Activated naive CD4-positive, alpha-beta T cell treated with anti-CD3 and anti-CD28 coated beads, Interleukin-2, amount 50 U/mL, for 24 hours (primary cell): ENCODE data around the gene NTN1.

Source experiments
- H3K27ac Mint-ChIP-seq: one replicate; pipeline ENCODE4 v1.8.0; 2021; ENCODE audit warnings: mild to moderate bottlenecking, mixed read lengths
- H3K27me3 Mint-ChIP-seq: one replicate; pipeline ENCODE4 v1.8.0; 2021; ENCODE audit warnings: mixed read lengths
- H3K36me3 Mint-ChIP-seq: one replicate; pipeline ENCODE4 v1.8.0; 2021; ENCODE audit warnings: mixed read lengths
- H3K4me1 Mint-ChIP-seq: one replicate; pipeline ENCODE4 v1.8.0; 2021; ENCODE audit warnings: mixed read lengths
- H3K4me3 Mint-ChIP-seq: one replicate; pipeline ENCODE4 v1.8.0; 2021; ENCODE audit warnings: mild to moderate bottlenecking, mixed read lengths
- H3K9me3 Mint-ChIP-seq: one replicate; pipeline ENCODE4 v1.8.0; 2021; ENCODE audit warnings: mixed read lengths

NTN1 gene

DNA sequence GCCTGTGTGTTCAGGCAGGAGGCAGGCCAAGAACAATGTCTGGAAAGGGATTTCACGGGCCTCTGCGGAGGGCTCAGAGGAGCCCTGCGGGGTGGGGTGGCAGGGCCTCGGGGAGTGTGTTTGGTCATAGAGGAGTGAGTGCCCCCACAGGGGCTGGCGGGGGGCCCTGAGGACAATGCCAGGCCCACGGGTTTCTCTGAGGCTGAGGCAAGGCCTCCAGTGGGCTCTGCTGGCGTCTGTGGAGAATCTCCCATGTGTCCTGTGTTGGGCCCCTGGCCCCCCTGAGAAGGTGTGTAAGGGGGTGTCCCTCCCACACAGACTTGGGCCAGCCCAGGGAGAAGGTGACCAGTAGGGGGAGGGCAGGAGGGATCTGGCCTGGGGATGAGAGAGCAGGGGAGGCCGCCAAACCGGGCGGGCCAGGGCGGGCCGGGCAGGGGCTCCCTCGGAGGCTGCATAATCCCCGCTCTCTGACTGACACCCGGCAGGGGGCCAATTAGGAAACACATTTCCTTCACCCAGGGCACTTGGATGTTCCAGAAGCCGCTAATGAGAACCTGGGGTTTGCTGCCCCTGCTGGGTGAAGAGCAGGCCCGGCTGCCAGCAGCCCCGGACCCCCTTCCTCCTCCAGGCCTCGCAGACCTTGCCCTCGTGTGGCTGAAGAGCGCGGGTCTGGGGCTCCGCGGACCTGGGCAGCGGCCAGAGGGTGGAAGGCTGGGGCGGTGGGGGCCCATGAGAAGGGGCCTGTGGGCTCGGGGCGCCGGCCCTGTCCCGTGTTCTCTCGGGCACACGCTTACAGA, 204.2 kb downstream of the NTN1 start:
- Mint-ChIP-seq H3K36me3 (no peaks in the 10 kb centered on the region), H3K27me3 (no peaks in the 10 kb centered on the region), H3K4me3 (no peak overlapping the region), H3K4me1 (no peaks in the 10 kb centered on the region), H3K27ac (no peak overlapping the region), H3K9me3 (no peaks in the 10 kb centered on the region)

DNA sequence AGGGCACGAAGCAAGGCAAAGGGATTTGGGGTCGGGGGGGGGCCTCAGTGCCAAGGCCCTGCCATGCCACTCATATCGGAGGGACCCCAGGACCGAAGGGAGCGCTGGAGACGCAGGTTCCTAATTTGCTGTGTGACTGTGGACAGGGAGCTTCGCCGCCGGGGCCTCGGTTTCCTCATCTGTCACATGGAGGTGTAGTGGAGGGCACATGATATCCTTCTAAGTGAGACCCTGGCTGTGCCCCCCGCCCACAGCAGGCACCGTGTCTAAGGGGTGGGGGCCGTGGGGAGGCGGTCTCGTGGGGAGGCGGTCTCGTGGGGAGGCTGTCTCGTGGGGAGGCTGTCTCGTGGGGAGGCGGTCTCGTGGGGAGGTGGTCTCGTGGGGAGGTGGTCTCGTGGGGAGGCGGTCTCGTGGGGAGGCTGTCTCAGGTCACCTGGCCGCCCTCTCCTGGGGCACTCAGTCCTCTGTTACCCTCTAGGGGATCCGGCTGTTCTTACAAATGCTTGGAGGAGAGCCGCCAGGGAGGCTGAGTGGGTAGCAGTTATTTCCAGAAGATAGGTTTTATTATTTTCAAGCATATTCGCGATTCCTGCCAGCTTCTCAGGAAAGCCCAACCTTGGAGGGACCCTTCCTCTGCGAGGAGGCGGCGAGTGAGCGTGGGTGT, 205.0 kb downstream of the NTN1 start:
- H3K4me3 Mint-ChIP-seq, result no peak overlapping the region
- no peaks in the 10 kb centered on the region for H3K36me3 Mint-ChIP-seq
- H3K4me1 Mint-ChIP-seq, result no peaks in the 10 kb centered on the region
- H3K27me3 Mint-ChIP-seq, result no peaks in the 10 kb centered on the region
- no peak overlapping the region for H3K27ac Mint-ChIP-seq
- no peaks in the 10 kb centered on the region for H3K9me3 Mint-ChIP-seq

GRCh38 chr17:9226794-9227135, 205.5 kb downstream of the NTN1 start:
- Mint-ChIP-seq H3K4me1 (no peaks in the 10 kb centered on the region), H3K4me3 (no peak overlapping the region), H3K27me3 (no peaks in the 10 kb centered on the region), H3K36me3 (no peaks in the 10 kb centered on the region), H3K9me3 (no peaks in the 10 kb centered on the region), H3K27ac (no peak overlapping the region)

DNA sequence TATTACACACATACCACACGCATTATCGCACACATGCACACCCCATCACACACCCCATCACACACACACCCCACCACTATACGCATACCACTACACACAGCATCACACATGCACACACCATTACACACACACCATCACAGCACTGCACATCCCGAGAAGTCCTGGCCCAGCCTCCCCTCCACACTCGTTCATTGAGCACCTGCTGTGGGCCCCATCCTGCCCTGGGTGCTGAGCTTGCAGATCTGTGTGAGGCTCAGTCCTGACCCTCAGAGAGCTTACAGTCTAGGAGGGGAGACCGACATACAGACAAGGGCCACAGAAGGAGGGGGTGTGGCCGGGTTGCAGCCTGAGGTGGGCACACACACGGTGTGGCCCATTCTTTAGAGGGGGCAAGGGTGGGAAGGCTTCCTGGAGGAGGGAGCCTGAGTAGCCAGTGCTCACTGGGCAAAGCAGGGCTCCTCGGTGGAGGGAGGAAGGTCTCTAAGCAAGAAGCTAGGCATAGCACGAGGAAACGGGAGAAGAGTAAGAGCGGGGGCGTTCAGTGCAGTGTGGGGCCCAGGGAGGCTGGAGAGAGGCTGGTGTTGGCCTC, 206.6 kb downstream of the NTN1 start:
- Mint-ChIP-seq H3K4me3 (no peak overlapping the region), H3K27me3 (no peaks in the 10 kb centered on the region), H3K9me3 (no peaks in the 10 kb centered on the region), H3K4me1 (no peaks in the 10 kb centered on the region), H3K27ac (no peak overlapping the region), H3K36me3 (no peaks in the 10 kb centered on the region)

- Mint-ChIP-seq H3K9me3 (no peaks in the 10 kb centered on the region), H3K4me3 (no peak overlapping the region), H3K27me3 (peaks cover 2% of the 10 kb centered on the region), H3K4me1 (no peaks in the 10 kb centered on the region), H3K36me3 (no peaks in the 10 kb centered on the region), H3K27ac (no peak overlapping the region)
These were observed 207.3 kb downstream of the NTN1 start for GRCh38 chr17:9228408-9229159.

- no peaks in the 10 kb centered on the region for H3K36me3 Mint-ChIP-seq
- no peak overlapping the region for H3K4me3 Mint-ChIP-seq
- no peak overlapping the region for H3K27ac Mint-ChIP-seq
- H3K27me3 Mint-ChIP-seq, result peaks cover 3% of the 10 kb centered on the region
- no peaks in the 10 kb centered on the region for H3K9me3 Mint-ChIP-seq
- no peaks in the 10 kb centered on the region for H3K4me1 Mint-ChIP-seq
These were observed 208.0 kb downstream of the NTN1 start for GRCh38 chr17:9229160-9229825.

GRCh38 chr17:9229826-9230201, 208.5 kb downstream of the NTN1 start:
- Mint-ChIP-seq H3K9me3 (no peaks in the 10 kb centered on the region), H3K36me3 (no peaks in the 10 kb centered on the region), H3K4me3 (no peak overlapping the region), H3K27me3 (peaks cover 3% of the 10 kb centered on the region), H3K27ac (no peak overlapping the region), H3K4me1 (no peaks in the 10 kb centered on the region)

GRCh38 chr17:9230346-9230745, 209.0 kb downstream of the NTN1 start:
- Mint-ChIP-seq H3K27me3 (peaks cover 3% of the 10 kb centered on the region), H3K27ac (no peak overlapping the region), H3K9me3 (no peaks in the 10 kb centered on the region), H3K36me3 (no peaks in the 10 kb centered on the region), H3K4me1 (no peaks in the 10 kb centered on the region), H3K4me3 (no peak overlapping the region)

GRCh38 chr17:9230861-9231260, 209.6 kb downstream of the NTN1 start:
- Mint-ChIP-seq H3K9me3 (no peaks in the 10 kb centered on the region), H3K4me1 (no peaks in the 10 kb centered on the region), H3K27me3 (peaks cover 3% of the 10 kb centered on the region), H3K27ac (no peak overlapping the region), H3K36me3 (no peaks in the 10 kb centered on the region), H3K4me3 (no peak overlapping the region)

GRCh38 chr17:9231449-9232154, 210.3 kb downstream of the NTN1 start:
- no peak overlapping the region for H3K27ac Mint-ChIP-seq
- no peaks in the 10 kb centered on the region for H3K36me3 Mint-ChIP-seq
- no peak overlapping the region for H3K4me3 Mint-ChIP-seq
- peaks cover 3% of the 10 kb centered on the region for H3K27me3 Mint-ChIP-seq
- H3K9me3 Mint-ChIP-seq, result no peaks in the 10 kb centered on the region
- H3K4me1 Mint-ChIP-seq, result no peaks in the 10 kb centered on the region

DNA sequence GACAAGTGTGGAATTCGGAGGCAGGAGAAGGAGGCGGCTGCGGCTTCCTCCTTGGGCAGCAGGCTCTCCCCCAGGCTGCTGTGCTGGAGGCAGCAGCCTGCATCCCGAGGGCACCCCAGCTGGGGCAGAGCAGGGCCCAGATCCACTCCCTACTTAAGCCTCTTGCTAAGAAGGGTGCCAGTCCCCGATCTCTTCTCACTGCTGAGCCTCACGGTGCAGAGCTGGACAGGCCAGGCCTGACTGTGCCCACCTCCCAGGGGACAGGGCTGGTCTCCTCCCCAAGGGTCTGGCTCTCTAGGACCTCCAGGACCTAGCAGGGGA, 210.8 kb downstream of the NTN1 start:
- Mint-ChIP-seq H3K9me3 (no peaks in the 10 kb centered on the region), H3K4me3 (no peak overlapping the region), H3K27me3 (peaks cover 3% of the 10 kb centered on the region), H3K27ac (no peak overlapping the region), H3K4me1 (no peaks in the 10 kb centered on the region), H3K36me3 (no peaks in the 10 kb centered on the region)

- no peaks in the 10 kb centered on the region for H3K4me1 Mint-ChIP-seq
- H3K4me3 Mint-ChIP-seq, result no peak overlapping the region
- H3K9me3 Mint-ChIP-seq, result no peaks in the 10 kb centered on the region
- H3K36me3 Mint-ChIP-seq, result no peaks in the 10 kb centered on the region
- H3K27ac Mint-ChIP-seq, result no peak overlapping the region
- H3K27me3 Mint-ChIP-seq, result peaks cover 3% of the 10 kb centered on the region
These were observed 211.4 kb downstream of the NTN1 start for GRCh38 chr17:9232591-9233270.

- Mint-ChIP-seq H3K4me1 (no peaks in the 10 kb centered on the region), H3K27ac (no peak overlapping the region), H3K4me3 (no peak overlapping the region), H3K36me3 (no peaks in the 10 kb centered on the region), H3K27me3 (peaks cover 3% of the 10 kb centered on the region), H3K9me3 (no peaks in the 10 kb centered on the region)
These were observed 211.9 kb downstream of the NTN1 start for GRCh38 chr17:9233271-9233599.

- Mint-ChIP-seq H3K27ac (no peak overlapping the region), H3K9me3 (no peaks in the 10 kb centered on the region), H3K4me1 (peaks cover 2% of the 10 kb centered on the region), H3K36me3 (no peaks in the 10 kb centered on the region), H3K27me3 (peaks cover 3% of the 10 kb centered on the region), H3K4me3 (no peak overlapping the region)
These were observed 212.5 kb downstream of the NTN1 start for GRCh38 chr17:9233761-9234160.
